Body of pancreas (tissue), 4 donors: ENCODE data around the gene THAP12.

Source experiments
- CTCF ChIP-seq, 7 experiments: fragments of 450-650 bp in 4 of 7; fragments of 200-600 bp in 3 of 7; sonication (generic) in 3 of 7; IDR thresholded peaks; one replicate each; pipeline ENCODE4 v1.5.1; 2016 to 2019; ENCODE audit warnings: antibody characterized with exemption in 7 of 7
- POLR2A ChIP-seq, 3 donors: fragments of 450-650 bp; IDR thresholded peaks; one replicate each; pipeline ENCODE4 v1.6.1; 2016; ENCODE audit warnings: antibody characterized with exemption in 3 of 3, mild to moderate bottlenecking in 2 of 3

GRCh38 chr11:76322942-76323341 lies 58.0 kb downstream of the THAP12 start:
- TF ChIP-seq CTCF (IDR thresholded peaks at IDR 0.05) (no peak), POLR2A (IDR thresholded peaks at IDR 0.05) (no peak)
